HG03103 (cell line): ENCODE results near the gene SLC6A6.
"Not testable (repeated sequence)": the region's sequence is repeated elsewhere in the genome, so short reads cannot be mapped to it uniquely, and the experiment has no call there.

ENCODE experiments used
- ATAC-seq: cut with Tn5 transposase; IDR thresholded peaks from one replicate; pipeline ENCODE4 v1.9.1; 2021; ENCODE audit warnings: low read depth; ENCODE audit not compliant: unreplicated experiment

SLC6A6 gene

GRCh38 chr3:14434126-14434497, 31.7 kb downstream of the SLC6A6 start:
- no peak for ATAC-seq

DNA sequence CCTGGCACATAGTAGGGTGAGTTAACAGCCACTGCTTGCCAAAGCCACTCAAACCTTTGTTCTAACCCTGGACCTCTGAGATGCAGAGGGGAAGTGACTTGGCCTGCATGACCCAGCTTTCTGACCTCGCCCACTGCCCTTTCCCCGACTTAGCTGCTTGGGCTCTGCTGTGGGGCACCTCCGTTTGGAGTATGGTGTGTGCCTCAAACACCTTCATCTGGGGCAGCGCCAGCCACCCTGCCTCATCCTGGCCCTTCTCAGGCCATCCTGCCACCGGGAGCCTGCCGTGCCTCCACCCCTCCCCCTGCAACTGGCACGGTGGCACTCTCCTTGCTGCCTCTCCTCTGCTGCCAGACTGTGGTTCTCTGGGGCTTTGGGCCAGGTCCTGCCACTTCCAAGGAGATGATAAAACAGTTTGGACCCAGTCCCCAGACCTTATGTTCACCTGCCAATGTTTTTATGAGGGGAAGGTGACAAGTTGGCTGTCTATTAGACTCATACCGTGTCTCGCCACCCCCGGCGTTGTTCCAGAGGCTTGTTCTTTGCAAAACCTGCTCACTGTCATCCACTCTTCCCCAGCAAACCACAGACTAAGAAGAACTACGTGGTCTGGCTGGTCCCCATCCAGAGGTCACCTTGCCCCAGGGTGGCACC, 32.2 kb downstream of the SLC6A6 start:
- no peak for ATAC-seq

DNA sequence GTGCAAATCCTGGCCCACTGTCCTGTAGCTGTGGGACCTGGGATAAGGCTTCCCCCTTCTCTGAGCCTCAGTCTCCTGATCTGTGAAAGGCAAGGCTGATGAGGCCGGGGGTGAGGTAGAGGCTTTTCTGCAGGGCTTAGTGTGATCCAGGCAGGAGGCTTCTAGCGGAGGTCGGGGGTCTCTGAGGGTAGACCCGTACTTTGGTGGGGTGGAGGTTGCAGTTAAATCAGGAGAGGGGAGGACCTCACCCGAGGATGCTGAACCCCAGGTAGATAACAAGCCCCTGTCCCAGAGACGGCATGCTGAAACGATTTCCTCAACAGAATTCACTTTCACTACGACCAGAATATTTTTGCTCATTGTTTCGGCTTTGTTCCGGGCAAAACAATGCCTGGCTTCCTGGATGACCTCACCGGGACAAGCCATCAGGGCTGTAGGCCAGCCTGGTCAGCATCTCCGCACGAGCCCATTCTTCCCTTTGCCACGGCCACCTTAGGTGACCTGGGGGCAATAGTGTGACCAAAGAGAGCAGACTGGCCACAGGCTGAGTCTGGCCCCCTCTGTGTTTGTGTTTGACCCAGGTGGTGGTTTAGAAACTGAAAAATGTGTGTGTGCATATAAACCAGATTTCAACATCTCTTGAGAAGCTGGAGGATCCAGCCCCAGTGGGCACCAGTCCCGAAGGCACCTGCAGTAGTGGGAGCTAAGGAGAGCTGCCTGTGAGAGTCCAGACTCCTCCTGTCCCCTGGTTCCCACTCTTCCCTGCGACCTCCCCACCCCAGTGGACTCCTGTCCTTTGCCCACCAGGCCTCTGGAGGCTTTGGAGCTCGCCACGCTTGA, 33.0 kb downstream of the SLC6A6 start:
- ATAC-seq: no peak

DNA sequence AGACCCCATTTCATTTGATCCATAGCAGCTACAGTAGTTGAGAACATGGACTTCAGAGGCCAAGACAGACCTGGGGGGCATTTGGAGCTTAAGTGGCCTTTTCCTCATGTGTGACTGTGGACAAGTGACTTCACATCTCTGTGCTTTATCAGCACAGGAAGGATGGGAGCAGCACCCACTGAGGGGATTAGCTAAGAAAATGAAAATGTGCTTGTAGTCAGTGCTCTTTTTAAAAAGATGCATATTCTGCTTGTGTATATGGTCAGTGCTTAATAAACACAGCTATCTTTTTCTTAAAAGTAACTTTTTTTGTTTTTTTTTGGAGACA, 34.5 kb downstream of the SLC6A6 start:
- ATAC-seq: no peak

- not testable (repeated sequence) for ATAC-seq
These were observed 35.3 kb downstream of the SLC6A6 start for GRCh38 chr3:14437705-14438104.

DNA sequence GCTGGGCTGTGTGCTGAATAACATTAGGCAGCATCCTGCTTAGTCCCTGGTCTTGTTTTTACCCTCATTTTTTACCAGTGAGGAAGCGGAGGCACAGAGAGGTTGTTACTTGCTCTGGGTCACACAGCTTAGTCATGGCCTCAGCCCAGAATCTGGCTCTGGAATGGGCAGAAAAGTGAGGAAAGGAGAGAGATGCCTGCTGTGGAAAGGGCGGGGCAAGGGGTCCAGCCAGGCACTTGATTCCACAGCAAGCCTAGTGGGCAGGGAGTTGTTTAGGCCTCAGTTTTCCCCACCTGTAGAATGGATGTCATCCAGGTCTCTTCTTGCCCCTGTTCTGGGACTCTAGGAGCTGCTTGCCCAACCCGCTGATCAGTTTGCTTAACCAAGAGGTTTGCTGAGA, 35.9 kb downstream of the SLC6A6 start:
- ATAC-seq: no peak

DNA sequence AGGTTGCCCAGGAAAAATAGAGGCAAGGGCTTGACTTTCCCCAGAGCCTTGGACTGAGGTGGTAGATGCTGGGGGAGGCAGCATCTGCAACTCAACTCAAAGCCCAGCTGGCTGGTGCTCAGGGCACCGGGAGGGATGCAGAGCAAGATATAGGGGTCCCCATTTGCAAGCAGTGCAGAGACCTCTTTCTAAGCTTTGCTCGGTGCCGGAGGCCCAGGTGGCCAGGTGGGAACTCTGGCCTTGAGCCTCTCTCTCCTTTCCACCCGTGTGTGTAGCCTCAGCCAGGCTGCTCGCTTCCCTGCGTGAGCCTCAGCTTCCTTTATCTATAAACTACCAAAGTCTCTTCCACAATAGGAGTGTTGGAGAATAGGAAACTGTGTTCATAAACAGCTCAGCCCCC, 36.5 kb downstream of the SLC6A6 start:
- no peak for ATAC-seq

DNA sequence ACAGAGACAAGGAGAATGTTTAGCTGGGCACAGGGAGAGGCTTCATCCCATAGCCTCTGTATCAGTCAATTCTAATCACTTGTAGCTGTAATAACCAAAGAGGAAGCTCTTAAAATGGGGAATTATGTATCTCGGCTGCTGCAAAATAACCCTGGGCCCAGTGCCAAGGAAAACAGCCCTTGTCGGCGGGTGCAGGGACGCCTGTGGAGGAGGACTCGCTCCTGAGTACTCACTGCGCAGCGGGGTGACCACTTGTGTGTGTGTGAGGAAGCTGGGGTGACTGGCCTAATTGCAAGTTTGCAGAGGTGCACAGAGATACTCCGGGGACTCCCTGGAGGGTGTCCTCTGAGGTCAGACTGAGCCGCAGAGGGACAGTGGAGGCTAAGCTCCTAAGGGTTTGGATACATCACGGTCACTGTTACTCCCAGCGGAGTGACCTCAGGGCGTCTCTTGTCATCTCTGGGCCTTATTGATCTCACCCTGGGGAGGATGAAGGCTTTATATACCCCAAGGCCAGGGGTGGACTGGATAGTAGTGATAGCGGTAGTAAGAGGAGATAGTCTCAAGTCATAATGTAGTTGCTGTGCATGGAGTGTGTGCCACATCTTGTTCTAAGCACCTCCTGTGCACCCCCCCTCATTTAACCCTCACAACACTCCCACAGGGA, 37.2 kb downstream of the SLC6A6 start:
- no peak for ATAC-seq

GRCh38 chr3:14440168-14440518, 37.7 kb downstream of the SLC6A6 start:
- no peak for ATAC-seq

DNA sequence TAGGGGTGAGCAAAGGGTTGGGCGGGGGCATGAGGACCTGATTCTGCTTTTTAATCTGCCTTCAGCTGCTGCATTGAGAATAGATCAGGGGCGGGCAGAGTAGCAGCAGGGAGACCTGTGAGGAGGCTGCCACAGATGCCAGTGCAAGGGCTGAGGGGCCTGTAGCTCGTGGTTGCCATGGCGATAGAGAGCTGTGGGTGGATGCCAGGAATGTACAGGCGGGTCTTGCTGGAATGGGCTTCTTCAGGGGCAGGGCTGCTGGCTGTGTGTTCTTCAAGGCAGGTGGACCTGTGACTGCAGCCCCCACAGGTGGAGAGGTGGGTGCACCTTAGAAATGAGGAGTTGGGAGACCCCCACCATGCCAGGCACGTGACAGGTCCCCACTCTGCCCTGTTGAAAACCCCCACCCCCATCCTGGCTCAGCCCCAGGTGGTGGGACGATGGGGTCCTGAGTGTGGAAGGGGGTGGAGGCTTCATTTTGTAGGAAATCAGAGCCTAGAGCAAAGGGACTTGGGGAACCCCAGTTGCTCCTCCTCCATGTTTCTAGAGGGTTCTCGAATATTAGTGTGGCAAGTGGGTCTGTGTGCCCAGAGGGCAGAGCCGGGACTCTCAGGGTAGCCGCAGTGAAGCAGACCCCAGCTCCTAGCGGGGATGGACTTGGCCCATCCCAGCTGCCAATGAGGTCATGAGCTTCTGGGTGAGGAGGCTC, 38.3 kb downstream of the SLC6A6 start:
- no peak for ATAC-seq

DNA sequence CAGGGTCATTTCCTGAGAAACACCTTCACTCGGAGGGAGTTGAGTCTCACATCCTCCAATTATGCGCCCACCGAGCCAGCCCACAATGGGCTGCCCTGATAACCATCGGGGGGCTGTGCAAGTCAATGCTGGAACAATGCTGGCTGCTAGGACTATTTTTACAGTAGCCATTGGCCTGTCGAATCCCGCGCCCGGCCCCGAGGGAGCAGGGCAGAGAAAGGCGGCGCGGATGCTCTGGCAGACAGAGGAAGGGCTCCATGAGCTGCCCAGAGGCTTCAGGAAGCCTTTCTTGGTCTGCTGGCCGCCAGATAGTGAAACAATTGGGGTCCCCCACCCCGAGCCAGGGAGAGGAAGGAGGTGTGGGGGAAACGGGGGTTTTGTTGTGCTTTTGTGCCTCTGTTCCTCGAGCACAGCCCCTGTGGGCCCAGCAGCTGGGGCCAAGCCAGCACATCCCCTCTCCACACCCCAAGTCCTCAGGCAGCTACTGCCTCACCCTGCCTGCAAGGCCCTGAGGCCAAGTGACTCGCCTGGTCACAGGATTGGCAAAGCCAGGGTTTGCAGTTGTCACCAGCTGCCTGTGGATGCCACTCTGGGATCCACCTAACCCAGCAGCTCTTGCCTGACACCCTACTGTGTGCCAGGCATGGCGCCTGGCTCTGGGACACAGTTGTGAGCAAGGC, 39.0 kb downstream of the SLC6A6 start:
- no peak for ATAC-seq

GRCh38 chr3:14441920-14442300, 39.5 kb downstream of the SLC6A6 start:
- no peak for ATAC-seq

DNA sequence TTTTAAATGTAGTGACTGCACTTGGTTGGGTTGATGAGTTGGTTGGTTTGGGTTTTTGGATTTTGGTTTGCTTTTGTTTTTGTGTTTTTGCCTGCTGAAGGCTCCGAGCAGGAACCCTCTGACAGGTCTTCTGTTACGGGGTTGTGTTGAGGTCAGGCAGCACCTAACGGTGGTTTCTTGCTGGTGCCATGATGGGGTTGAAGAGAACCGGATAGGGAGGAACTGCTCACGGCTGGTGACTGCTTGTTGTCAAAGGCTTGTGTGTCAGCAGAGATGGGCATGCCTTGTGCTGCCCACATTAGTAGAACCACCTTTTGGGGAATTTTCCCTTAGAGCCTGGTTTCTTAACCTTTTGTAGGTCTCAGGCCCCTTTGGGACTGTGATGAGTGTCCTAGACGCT, 42.0 kb downstream of the SLC6A6 start:
- no peak for ATAC-seq

GRCh38 chr3:14445773-14446172, 43.4 kb downstream of the SLC6A6 start:
- no peak for ATAC-seq

GRCh38 chr3:14446988-14447570, 44.7 kb downstream of the SLC6A6 start:
- no peak for ATAC-seq

GRCh38 chr3:14448063-14448462, 45.7 kb downstream of the SLC6A6 start:
- no peak for ATAC-seq

GRCh38 chr3:14448756-14449727, 46.6 kb downstream of the SLC6A6 start:
- ATAC-seq: no peak

DNA sequence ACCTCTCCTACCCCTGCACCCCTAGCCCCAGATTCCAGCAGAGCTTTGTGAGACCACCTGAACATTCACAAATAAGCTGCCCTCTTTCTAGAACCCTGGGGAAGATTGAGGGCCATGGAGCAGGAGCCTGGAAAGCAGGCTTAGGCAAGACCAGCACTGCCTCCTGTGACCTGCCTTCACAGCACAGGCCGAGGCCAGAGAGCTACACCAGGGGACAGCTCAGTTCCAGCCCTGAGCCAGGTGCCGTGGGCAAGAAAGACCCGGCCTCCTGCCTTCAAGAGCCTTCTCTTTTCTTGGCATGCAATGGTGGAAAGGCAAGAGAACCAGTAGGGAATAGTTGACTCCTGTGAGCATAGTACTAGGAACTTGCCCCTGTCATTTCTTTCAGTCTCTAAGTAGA, 48.1 kb downstream of the SLC6A6 start:
- ATAC-seq: no peak

- no peak for ATAC-seq
These were observed 48.7 kb downstream of the SLC6A6 start for GRCh38 chr3:14450922-14451606.
